SK-N-SH treated with all-trans-retinoic acid at 6 μM for 48 hours (cell line): ENCODE results near the gene ACTL6B.

ENCODE experiments used
- ATAC-seq: fragments of 200-7000 bp; cut with Tn5 transposase; 3 replicates; pipeline ENCODE4 v1.9.1; 2020; ENCODE audit warnings: mild to moderate bottlenecking, moderate library complexity
- ARNTL ChIP-seq: fragments of 450-650 bp; formaldehyde crosslinking; IDR thresholded peaks from 2 replicates; pipeline ENCODE4 v1.5.0; 2020; ENCODE audit warnings: low read depth, mild to moderate bottlenecking, moderate library complexity, borderline replicate concordance
- BACH2 ChIP-seq: fragments of 250-450 bp; sonication (Bioruptor Pico); IDR thresholded peaks from 2 replicates; pipeline ENCODE4 v1.9.0; 2021; ENCODE audit warnings: mild to moderate bottlenecking, borderline replicate concordance
- CSDC2 ChIP-seq: fragments of 250-450 bp; sonication (Bioruptor Pico); IDR thresholded peaks from 2 replicates; pipeline ENCODE4 v1.5.0; 2020; ENCODE audit warnings: mild to moderate bottlenecking, moderate library complexity
- ESRRG ChIP-seq: fragments of 250-450 bp; sonication (Bioruptor Pico); IDR thresholded peaks from 2 replicates; pipeline ENCODE4 v1.6.1; 2021; ENCODE audit warnings: mild to moderate bottlenecking
- GLIS3 ChIP-seq: fragments of 250-450 bp; sonication (Bioruptor Pico); IDR thresholded peaks from 2 replicates; pipeline ENCODE4 v1.5.0; 2020; ENCODE audit warnings: mild to moderate bottlenecking, moderate library complexity
- ISL1 ChIP-seq: fragments of 250-450 bp; sonication (Bioruptor Pico); IDR thresholded peaks from 2 replicates; pipeline ENCODE4 v2.1.2; 2022; ENCODE audit warnings: mild to moderate bottlenecking, moderate library complexity
- OSR1 ChIP-seq: fragments of 250-450 bp; sonication (Bioruptor Pico); IDR thresholded peaks from 2 replicates; pipeline ENCODE4 v1.8.0; 2022; ENCODE audit warnings: moderate library complexity, mild to moderate bottlenecking, inconsistent platforms
- PPARA ChIP-seq: fragments of 250-450 bp; sonication (Bioruptor Pico); IDR thresholded peaks from 2 replicates; pipeline ENCODE4 v1.5.0; 2020; ENCODE audit warnings: mild to moderate bottlenecking, borderline replicate concordance
- RARB ChIP-seq: fragments of 250-450 bp; sonication (Bioruptor Pico); IDR thresholded peaks from 2 replicates; pipeline ENCODE4 v1.8.0; 2021; ENCODE audit warnings: mild to moderate bottlenecking, moderate library complexity
- SNAI2 ChIP-seq: fragments of 250-450 bp; sonication (Bioruptor Pico); IDR thresholded peaks from 2 replicates; pipeline ENCODE4 v1.5.0; 2020; ENCODE audit warnings: mild to moderate bottlenecking, moderate library complexity
- TCF4 ChIP-seq: fragments of 250-450 bp; sonication (Bioruptor Pico); IDR thresholded peaks from 2 replicates; pipeline ENCODE4 v1.8.0; 2021; ENCODE audit warnings: mild to moderate bottlenecking, moderate library complexity, borderline replicate concordance
- TOX ChIP-seq: fragments of 250-450 bp; sonication (Bioruptor Pico); IDR thresholded peaks from 2 replicates; pipeline ENCODE4 v1.8.0; 2021; ENCODE audit warnings: mild to moderate bottlenecking, moderate library complexity, borderline replicate concordance
- ZC3H10 ChIP-seq: fragments of 250-450 bp; sonication (Bioruptor Pico); IDR thresholded peaks from 2 replicates; pipeline ENCODE4 v1.5.1; 2021; ENCODE audit warnings: mild to moderate bottlenecking, moderate library complexity
- ZFP3 ChIP-seq: fragments of 250-450 bp; sonication (Bioruptor Pico); IDR thresholded peaks from 2 replicates; pipeline ENCODE4 v1.5.0; 2020; ENCODE audit warnings: mild to moderate bottlenecking, moderate library complexity
- ZFP30 ChIP-seq: fragments of 450-650 bp; formaldehyde crosslinking; IDR thresholded peaks from 2 replicates; pipeline ENCODE4 v1.5.0; 2022; ENCODE audit warnings: mild to moderate bottlenecking, moderate library complexity
- ZNF565 ChIP-seq: fragments of 450-650 bp; formaldehyde crosslinking; conservative IDR thresholded peaks from 2 replicates; pipeline ENCODE4 v1.5.0; 2020; ENCODE audit warnings: low read depth, mild to moderate bottlenecking, moderate library complexity
- ZNF70 ChIP-seq: fragments of 450-650 bp; formaldehyde crosslinking; IDR thresholded peaks from 2 replicates; pipeline ENCODE4 v1.5.0; 2020; ENCODE audit warnings: mild to moderate bottlenecking, moderate library complexity
- ZNF8 ChIP-seq: fragments of 450-650 bp; formaldehyde crosslinking; IDR thresholded peaks from 2 replicates; pipeline ENCODE4 v1.5.0; 2020; ENCODE audit warnings: mild to moderate bottlenecking, moderate library complexity
- TF ChIP-seq, protein P1 (sequence below): fragments of 250-450 bp; sonication (Bioruptor Pico); IDR thresholded peaks from 2 replicates; pipeline ENCODE4 v1.8.0; 2021; ENCODE audit warnings: low read depth, mild to moderate bottlenecking, moderate library complexity, borderline replicate concordance
- TF ChIP-seq, protein P2 (sequence below): fragments of 250-450 bp; sonication (Bioruptor Pico); IDR thresholded peaks from 2 replicates; pipeline ENCODE4 v1.5.1; 2021; ENCODE audit warnings: mild to moderate bottlenecking, moderate library complexity
- TF ChIP-seq, protein P3 (sequence below): fragments of 250-450 bp; sonication (Bioruptor Pico); IDR thresholded peaks from 2 replicates; pipeline ENCODE4 v1.8.0; 2020; ENCODE audit warnings: mild to moderate bottlenecking, moderate library complexity, borderline replicate concordance
- TF ChIP-seq, protein P4 (sequence below): fragments of 250-450 bp; sonication (Bioruptor Pico); IDR thresholded peaks from 2 replicates; pipeline ENCODE4 v1.5.1; 2020; ENCODE audit warnings: low read depth, mild to moderate bottlenecking, moderate library complexity
- TF ChIP-seq, protein P5 (sequence below): fragments of 250-450 bp; sonication (Bioruptor Pico); IDR thresholded peaks from 2 replicates; pipeline ENCODE4 v1.5.0; 2020; ENCODE audit warnings: mild to moderate bottlenecking, moderate library complexity

Gene ACTL6B

DNA sequence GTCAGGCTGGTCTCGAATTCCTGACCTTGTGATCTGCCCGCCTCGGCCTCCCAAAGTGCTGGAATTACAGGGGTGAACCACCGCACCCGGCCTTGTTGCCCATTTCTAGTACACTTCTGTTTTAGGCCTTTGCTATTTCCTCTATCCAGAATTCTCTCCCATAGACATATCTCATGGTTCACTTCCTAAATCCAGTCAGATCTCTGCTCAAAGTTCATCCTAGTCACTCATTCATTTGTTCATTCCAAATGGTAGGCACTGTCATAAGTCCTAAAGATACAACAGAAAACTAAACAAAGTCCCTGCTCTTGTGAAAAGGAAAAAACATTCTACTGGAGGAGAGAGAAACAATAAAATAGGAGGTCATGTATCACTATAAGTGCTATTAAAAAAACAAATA, 46.3 kb downstream of the ACTL6B start:
- TF ChIP-seq, protein P1, sequence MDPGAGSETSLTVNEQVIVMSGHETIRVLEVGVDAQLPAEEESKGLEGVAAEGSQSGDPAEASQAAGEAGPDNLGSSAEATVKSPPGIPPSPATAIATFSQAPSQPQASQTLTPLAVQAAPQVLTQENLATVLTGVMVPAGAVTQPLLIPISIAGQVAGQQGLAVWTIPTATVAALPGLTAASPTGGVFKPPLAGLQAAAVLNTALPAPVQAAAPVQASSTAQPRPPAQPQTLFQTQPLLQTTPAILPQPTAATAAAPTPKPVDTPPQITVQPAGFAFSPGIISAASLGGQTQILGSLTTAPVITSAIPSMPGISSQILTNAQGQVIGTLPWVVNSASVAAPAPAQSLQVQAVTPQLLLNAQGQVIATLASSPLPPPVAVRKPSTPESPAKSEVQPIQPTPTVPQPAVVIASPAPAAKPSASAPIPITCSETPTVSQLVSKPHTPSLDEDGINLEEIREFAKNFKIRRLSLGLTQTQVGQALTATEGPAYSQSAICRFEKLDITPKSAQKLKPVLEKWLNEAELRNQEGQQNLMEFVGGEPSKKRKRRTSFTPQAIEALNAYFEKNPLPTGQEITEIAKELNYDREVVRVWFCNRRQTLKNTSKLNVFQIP (CRISPR knock-in tag) = no peak
- TF ChIP-seq, protein P2, sequence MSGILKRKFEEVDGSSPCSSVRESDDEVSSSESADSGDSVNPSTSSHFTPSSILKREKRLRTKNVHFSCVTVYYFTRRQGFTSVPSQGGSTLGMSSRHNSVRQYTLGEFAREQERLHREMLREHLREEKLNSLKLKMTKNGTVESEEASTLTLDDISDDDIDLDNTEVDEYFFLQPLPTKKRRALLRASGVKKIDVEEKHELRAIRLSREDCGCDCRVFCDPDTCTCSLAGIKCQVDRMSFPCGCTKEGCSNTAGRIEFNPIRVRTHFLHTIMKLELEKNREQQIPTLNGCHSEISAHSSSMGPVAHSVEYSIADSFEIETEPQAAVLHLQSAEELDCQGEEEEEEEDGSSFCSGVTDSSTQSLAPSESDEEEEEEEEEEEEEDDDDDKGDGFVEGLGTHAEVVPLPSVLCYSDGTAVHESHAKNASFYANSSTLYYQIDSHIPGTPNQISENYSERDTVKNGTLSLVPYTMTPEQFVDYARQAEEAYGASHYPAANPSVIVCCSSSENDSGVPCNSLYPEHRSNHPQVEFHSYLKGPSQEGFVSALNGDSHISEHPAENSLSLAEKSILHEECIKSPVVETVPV (CRISPR knock-in tag) = no peak
- TF ChIP-seq ZNF70 (CRISPR knock-in tag) (no peak), RARB (no peak), GLIS3 (CRISPR knock-in tag) (no peak)
- no peak for ATAC-seq

DNA sequence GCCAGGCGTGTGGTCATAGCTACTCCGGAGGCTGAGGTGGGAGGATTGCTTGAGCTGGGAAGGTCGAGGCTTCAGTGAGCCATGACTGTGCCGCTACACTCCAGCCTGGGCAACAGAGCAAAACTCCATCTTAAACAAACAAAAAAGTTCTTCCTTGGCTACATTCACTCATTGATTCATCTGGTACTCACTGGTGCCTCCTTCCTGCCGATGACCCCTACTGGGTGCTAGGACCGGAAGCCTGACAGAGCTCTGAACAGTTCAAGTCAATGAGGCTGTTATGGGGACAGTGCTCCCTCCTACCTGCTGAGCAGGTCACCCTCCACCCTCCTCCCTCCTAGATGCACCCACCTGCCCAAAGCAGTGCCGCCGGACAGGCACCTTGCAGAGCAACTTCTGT, 49.1 kb downstream of the ACTL6B start:
- TF ChIP-seq ZNF565 (CRISPR knock-in tag) (no peak), ARNTL (CRISPR knock-in tag) (no peak), ZFP3 (CRISPR knock-in tag) (no peak), ZNF70 (CRISPR knock-in tag) (no peak), ESRRG (CRISPR knock-in tag) (no peak), PPARA (no peak), CSDC2 (CRISPR knock-in tag) (no peak), TCF4 (CRISPR knock-in tag) (no peak), BACH2 (CRISPR knock-in tag) (no peak), RARB (no peak), ISL1 (CRISPR knock-in tag) (no peak), ZC3H10 (CRISPR knock-in tag) (no peak), GLIS3 (CRISPR knock-in tag) (no peak), OSR1 (no peak), ZFP30 (CRISPR knock-in tag) (no peak), SNAI2 (CRISPR knock-in tag) (no peak)
- TF ChIP-seq, protein P2 (CRISPR knock-in tag) = no peak
- TF ChIP-seq, protein P3, sequence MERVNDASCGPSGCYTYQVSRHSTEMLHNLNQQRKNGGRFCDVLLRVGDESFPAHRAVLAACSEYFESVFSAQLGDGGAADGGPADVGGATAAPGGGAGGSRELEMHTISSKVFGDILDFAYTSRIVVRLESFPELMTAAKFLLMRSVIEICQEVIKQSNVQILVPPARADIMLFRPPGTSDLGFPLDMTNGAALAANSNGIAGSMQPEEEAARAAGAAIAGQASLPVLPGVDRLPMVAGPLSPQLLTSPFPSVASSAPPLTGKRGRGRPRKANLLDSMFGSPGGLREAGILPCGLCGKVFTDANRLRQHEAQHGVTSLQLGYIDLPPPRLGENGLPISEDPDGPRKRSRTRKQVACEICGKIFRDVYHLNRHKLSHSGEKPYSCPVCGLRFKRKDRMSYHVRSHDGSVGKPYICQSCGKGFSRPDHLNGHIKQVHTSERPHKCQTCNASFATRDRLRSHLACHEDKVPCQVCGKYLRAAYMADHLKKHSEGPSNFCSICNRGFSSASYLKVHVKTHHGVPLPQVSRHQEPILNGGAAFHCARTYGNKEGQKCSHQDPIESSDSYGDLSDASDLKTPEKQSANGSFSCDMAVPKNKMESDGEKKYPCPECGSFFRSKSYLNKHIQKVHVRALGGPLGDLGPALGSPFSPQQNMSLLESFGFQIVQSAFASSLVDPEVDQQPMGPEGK (CRISPR knock-in tag) = no peak
- TF ChIP-seq, protein P4, sequence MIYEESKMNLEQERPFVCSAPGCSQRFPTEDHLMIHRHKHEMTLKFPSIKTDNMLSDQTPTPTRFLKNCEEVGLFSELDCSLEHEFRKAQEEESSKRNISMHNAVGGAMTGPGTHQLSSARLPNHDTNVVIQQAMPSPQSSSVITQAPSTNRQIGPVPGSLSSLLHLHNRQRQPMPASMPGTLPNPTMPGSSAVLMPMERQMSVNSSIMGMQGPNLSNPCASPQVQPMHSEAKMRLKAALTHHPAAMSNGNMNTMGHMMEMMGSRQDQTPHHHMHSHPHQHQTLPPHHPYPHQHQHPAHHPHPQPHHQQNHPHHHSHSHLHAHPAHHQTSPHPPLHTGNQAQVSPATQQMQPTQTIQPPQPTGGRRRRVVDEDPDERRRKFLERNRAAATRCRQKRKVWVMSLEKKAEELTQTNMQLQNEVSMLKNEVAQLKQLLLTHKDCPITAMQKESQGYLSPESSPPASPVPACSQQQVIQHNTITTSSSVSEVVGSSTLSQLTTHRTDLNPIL = no peak
- ATAC-seq = no peak

DNA sequence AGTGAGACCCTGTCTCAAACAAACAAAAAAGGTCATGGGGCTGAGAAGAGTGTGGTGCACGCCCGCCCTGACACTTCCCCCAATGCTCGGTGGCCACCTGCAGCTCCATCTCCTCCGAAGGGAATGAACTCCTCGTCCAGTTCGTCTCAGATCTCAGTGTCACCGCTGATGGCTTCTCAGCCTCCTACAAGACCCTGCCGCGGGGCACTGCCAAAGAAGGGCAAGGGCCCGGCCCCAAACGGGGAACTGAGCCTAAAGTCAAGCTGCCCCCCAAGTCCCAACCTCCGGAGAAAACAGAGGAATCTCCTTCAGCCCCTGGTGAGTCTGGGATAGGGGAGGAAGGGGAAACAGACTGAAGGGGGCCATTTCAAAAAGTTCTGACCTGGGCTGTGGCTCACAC, 49.9 kb downstream of the ACTL6B start:
- no peak for TF ChIP-seq PPARA
- TF ChIP-seq ZC3H10 (CRISPR knock-in tag) = no peak
- TF ChIP-seq ISL1 (CRISPR knock-in tag) = no peak
- TF ChIP-seq CSDC2 (CRISPR knock-in tag) = no peak
- TF ChIP-seq, protein P1 (CRISPR knock-in tag) = no peak
- TF ChIP-seq, protein P5, sequence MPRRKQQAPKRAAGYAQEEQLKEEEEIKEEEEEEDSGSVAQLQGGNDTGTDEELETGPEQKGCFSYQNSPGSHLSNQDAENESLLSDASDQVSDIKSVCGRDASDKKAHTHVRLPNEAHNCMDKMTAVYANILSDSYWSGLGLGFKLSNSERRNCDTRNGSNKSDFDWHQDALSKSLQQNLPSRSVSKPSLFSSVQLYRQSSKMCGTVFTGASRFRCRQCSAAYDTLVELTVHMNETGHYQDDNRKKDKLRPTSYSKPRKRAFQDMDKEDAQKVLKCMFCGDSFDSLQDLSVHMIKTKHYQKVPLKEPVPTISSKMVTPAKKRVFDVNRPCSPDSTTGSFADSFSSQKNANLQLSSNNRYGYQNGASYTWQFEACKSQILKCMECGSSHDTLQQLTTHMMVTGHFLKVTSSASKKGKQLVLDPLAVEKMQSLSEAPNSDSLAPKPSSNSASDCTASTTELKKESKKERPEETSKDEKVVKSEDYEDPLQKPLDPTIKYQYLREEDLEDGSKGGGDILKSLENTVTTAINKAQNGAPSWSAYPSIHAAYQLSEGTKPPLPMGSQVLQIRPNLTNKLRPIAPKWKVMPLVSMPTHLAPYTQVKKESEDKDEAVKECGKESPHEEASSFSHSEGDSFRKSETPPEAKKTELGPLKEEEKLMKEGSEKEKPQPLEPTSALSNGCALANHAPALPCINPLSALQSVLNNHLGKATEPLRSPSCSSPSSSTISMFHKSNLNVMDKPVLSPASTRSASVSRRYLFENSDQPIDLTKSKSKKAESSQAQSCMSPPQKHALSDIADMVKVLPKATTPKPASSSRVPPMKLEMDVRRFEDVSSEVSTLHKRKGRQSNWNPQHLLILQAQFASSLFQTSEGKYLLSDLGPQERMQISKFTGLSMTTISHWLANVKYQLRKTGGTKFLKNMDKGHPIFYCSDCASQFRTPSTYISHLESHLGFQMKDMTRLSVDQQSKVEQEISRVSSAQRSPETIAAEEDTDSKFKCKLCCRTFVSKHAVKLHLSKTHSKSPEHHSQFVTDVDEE = no peak
- TF ChIP-seq GLIS3 (CRISPR knock-in tag) = no peak
- TF ChIP-seq ZNF8 = no peak
- no peak for TF ChIP-seq TOX (CRISPR knock-in tag)
- TF ChIP-seq, protein P4 = no peak
- no peak for TF ChIP-seq ZFP30 (CRISPR knock-in tag)
- TF ChIP-seq OSR1 = no peak
- TF ChIP-seq TCF4 (CRISPR knock-in tag) = no peak
- TF ChIP-seq RARB = no peak
- ATAC-seq = no peak
